ENCODE measurements around the gene ZNF418.
A peak's percentile ranks its signal among the peaks of the same experiment; 100 is the strongest.
"Not testable (repeated sequence)": the region's sequence is repeated elsewhere in the genome, so short reads cannot be mapped to it uniquely, and the experiment has no call there.

Gene ZNF418

DNA sequence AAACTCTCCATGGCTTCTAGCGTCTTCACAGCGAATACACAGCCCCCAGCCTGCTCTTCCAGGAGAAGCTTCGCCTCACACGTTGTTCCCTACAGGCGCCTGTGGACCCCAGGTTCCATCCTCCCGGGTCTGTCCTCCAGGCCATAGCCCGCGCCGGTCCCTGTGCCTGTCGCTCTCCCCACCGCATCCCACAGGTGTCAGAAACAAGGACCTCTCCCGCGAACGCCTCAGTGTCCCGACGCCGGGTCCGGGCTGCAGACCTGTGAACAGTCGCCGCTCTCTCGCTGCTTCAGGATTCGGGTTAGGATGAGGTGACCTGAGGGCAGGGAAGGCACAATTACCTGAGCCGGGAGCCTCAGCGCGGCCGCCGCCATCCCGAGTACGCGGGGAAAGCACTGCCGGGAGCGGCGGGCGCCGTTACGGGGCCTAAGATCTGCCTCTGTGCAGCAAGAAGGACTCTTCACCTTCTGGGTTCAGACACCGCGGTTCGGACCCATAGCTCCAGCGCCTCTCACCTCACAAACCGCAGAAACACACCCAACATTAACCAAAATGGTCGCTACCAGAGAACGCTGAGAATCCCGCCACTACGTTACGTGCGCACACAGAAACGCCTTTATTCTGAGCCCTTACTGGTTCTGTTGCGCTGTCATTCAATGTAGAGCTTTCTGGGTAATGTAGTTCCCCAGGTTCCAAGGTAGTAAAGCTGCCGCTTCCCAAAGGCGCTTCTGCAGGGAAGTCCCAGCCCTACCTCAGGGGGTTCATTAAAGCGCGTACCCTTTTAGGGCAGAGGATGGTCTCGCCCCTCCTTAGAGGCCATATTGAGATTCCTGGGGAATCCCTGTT is at the start of gene ZNF418:
Gene ZNF418, minus strand, starts transcription at position 583 of the 846 bp plus-strand sequence. CDS start 1,580 bp downstream, outside the sequence.
- peak; percentile 8 for DNase-seq (ENCODE audit: low read depth)

DNA sequence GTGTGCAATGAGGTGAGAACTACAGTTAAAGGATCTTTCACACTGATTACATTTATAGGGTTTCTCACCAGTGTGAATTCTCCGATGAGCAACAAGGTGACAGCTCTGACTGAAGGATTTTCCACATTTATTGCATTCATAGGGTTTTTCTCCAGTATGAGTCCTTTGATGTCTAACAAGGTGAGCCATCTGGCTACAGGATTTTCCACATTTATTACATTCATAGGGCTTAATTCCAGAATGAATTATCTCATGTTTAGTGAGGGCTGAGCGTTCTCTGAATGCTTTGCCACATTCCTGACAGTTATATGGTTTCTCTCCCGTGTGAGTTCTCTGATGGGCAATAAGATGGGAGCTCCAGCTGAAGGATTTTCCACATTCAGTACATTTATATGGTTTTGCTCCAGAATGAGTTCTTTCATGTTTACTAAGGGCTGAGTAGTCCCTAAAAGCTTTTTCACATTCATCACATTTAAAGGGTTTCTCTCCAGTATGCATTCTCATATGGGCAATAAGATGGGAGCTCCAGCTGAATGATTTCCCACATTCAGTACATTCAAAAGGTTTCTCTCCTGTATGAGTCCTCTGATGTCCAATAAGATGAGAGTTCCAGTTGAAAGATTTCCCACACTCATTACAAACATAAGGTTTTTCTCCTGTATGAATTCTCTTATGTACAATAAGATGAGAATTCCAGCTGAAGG is 43.5 kb upstream of the ZNF418 start:
- no peak for DNase-seq (ENCODE audit: low read depth)

DNA sequence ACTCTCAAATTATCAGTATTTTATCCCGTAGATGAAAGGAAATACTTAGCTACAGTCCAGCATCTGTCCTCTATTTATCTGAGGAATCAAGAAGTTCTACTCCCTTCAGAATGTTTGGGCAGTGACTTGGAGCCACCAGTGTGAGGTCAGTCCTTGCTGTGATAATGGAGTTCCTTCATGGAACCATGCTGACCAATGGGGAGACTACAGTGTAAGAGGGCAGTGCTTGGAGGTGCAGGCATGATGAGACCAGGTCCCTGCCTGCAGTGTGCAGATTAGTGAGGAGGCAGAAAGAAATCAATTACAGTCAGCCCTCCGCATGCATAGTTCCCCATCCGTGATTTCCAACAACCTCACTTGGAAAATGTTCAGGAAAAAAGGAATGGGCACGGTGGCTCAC is 39.2 kb upstream of the ZNF418 start, which contains the start of gene C19orf18:
Gene C19orf18, minus strand, starts transcription at position 101 of the 400 bp plus-strand sequence. CDS start 102 bp downstream, outside the sequence.
- DNase-seq (ENCODE audit: low read depth), result no peak

DNA sequence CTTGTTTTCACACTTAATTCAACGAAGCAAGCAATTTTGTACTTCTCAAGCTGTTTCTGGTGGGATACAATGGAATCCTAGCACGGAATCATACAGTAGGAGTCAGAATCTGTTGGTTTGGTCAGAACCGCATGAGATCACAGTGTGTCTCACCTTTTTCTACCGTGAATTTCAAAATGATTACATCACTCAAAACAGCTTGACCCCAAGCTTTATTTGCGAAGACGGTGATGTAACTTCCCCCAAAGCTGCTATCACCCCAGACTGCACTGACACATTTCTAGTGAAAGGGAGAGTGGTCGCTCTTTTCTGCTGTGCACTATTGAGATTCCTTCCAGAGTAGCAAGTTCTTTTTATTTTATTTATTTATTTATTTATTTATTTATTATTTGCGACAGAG is 29.6 kb upstream of the ZNF418 start:
- no peak for DNase-seq (ENCODE audit: low read depth)

DNA sequence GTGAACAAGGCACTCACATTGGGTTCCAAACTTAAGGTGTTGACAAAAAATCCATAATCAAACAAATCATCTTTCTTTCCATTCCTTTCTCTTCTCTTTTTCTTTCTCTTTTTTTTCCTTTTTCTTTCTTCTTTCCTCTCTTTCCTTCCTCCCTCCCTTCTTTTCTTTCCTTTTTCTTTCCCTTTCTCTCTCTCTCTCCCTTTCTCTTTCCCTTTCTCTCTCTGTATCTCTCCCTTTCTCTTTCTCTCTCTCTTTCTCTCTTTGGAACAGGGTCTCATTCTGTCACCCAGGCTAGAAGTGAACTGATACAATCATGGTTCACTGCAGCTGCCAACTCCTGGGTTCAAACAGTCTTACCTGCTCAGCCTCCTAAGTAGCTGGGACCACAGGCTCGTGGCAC is 26.6 kb upstream of the ZNF418 start:
- no peak for DNase-seq (ENCODE audit: low read depth)

DNA sequence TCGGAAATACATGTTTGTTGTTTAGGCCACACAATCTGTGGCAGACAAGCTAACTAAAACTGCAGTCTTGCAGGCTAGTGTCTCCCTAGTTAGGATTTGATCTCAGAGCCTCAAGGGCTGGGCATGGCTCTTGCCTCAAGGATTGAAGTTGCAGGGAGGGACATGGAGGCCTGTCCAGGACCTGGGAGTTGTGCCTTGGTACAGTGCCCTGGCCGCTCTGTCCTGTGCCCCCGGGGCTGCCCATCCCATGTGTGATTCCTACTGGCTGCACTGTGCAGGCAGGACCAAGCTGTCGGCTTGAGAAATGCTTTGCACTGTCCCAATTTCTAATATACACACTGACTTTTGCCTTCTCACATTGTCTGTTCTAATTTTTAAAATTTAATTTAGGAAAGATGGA is 19.8 kb upstream of the ZNF418 start:
- DNase-seq (ENCODE audit: low read depth), result no peak

DNA sequence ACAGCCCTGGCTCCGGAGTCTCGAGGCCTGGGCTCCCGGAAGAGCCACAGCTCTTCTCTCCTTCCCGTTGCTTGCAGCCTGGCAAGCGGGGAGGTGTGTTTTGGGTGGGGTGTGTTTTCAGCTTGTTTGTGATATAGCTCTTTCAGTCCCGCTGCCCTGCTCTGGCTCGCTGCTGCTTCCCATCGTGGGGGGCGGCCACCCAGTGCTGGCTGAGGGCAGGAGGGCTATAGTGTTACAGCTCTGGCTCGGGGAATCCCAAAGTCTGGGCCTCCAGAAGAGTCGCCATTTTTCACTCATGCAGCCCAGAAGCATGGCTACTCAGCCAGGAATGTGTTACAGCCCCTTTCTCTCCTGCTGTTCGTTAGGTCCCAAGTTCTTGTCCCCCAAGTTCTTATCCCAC is 14.5 kb upstream of the ZNF418 start:
- DNase-seq (ENCODE audit: low read depth), result no peak

DNA sequence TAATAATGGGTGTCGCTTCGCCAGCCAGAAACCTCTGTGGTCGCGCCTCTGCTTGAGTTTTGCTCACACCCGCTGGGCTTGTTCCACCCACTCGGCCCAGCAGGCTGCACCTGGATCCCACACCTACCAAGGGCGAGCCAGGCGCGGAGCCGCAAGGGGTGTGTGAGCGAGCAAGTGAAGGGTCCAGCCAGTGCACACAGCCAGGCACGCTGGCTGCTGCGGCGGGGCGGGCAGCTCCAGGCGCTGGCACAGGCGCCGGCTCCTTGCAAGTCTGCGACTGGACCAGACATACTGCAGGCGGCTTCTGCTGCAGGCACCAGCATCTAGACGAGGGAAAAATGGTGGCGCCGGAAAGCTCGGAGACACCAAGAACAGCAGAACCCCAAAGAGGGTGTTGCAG is 14.1 kb upstream of the ZNF418 start:
- no peak for DNase-seq (ENCODE audit: low read depth)

DNA sequence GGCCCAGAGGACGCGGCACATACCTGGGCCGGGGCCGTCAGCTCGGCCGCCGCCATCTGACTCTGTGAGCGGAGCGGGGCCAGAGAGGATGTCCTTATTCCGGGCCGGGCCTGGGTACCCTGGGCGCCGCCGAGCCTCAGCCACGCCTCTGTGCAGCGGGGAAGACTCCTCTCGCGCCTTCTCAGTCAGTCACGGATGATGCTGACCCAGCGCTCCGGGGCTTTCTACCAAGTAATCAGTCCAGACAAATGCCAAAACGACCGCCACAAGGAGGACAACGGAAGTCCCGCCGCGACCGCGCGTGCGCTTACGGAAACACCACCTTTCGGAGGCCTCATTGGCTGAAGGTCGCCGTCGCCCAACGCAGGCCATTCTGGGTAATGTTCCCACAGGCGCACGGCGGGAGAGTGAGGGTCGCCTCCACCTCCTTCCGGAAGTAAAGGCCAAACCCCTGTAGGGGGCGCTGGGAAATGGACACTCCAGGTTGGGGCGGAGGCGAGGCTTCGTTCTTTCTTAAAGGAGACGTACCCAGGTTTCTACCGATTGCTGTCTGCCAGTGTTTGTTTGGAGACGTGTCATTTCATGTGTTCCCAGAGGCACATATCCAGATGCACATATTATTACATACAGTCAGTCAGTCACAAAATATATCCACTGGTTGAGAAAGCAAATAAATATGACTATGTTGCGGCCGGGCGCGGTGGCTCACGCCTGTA is 12.4 kb upstream of the ZNF418 start, which contains the start of gene ZNF256:
Gene ZNF256, minus strand, starts transcription at position 288 of the 716 bp plus-strand sequence. Its CDS starts 232 bp downstream, at position 56.
- DNase-seq (ENCODE audit: low read depth), result peak; percentile 78

DNA sequence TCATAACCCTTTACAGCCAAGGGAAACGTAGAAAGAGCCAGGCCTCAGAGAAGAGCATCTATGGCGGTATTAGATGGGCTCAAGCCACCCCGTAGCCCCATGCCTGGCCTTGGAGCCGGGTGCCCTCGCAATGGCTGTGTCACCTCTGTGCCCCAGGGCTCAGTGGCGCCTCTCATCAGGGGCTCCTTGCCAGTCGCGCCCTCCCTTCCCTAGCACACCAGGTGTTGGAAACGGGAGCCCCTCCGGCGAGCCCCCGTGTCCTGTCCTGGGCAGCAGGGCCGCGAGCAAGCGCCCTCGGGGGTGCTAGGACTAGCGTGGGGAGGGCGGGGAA is 11.9 kb upstream of the ZNF418 start:
- DNase-seq (ENCODE audit: low read depth), result peak; percentile 1

DNA sequence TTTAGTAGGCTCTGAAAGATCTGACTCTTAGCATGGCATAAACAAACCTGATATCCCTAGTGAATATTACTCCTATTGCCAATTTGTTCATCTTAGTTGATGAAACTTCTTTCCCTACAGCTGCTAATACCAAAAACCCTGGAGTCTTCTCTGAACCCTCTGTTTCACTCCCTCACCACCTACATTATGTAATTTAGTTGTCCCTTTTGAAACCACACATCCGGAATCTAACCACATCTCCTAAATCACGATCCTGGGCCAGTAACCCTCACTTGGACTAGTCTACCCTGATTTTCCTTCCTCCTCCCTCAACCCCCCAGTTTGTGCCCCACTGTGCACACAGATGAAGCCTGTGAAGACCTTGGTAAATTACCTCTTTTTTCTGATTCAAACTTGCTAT is 11.1 kb upstream of the ZNF418 start:
- DNase-seq (ENCODE audit: low read depth), result no peak

DNA sequence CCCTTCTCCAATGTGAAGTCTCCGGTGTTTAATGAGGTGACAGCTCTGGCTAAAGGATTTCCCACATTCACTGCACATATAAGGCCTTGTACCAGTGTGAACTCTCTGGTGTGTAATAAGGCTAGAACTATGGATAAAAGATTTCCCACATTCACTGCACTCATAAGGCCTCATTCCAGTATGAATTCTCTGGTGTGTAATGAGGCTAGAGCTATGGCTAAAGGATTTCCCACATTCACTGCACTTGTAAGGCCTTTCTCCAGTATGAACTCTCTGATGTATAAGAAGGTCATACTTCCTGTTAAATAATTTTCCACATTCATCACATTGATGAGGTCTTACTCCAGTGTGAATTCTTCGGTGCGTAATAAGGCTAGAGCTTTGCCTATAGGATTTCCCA is 6.4 kb upstream of the ZNF418 start:
- DNase-seq (ENCODE audit: low read depth), result no peak

DNA sequence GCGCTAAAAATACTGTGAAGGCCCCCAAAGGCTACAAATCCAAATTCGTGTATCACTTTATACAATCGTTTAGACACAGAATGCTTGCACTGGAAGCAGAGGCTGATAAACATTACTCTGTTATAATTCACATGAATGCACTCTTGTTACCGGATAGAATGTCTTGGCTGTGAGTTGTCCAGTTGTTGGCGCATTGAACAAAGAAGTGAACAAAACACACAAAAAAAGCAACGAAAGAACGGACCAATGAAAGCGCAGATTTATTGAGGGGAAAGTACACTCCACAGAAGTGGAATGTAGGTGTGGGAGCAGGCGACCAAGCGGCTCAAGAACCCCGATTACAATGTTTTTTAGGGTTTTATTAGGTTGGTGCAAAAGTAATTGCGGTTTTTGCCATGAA is 529 bp upstream of the ZNF418 start:
- no peak for DNase-seq (ENCODE audit: low read depth)

DNA sequence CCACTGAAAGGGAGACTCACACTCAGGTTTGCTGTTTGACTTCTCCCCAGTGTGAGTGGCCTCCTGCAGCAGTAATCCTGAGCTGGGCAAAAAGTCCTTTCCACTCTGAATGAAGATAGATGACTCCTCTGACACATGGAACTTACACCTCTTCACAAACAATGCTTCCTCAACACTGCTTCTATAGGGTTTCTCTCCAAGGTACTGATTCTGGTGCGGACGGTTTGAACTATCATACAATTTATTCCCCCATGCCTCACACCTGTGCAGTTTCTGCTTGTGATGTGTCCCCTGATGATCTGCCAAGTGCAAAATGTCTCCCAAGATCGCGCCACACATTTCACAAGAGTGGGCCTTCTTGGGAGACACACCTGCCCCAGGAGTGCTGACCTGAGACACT is 7.6 kb downstream of the ZNF418 start:
- no peak for DNase-seq (ENCODE audit: low read depth)

DNA sequence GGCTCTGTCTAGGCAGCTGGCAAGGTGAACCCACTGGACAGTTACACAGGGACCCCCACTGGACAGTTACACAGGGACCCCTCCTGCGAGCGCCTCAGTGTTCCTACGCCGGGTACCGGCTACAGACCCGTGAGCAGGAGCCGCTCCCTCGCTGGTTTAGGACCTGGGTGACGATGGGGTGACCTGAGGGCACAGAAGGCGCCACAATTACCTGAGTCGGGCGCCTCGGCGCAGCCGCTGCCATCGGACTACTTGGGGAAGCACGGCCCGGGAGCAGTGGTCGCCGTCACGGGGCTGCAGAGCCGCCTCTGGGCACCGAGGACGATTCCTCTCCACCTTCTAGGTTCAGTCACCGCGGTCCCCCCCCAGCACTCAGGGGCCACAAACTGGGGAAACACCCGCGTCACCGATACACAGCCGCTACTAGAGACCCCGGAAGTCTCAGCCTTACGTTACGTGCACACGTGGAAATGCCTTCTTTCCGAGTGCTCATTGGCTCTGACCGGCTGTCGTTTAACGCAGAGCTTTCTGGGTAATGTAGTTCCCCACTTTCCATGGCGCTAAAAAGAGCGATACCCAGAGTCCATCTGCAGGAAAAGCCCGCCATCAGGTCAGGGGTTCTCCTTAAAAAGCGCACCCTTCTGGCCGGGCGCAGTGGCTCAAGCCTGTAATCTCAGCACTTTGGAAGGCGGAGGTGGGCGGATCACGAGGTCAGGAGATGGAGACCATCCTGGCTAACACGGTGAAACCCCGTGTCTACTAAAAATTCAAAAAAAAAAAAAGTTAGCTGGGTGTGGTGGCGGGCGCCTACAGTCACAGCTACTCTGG is 18.8 kb downstream of the ZNF418 start, which contains the start of gene ZNF417:
Gene ZNF417, minus strand, starts transcription at position 425 of the 828 bp plus-strand sequence. Its CDS starts 181 bp downstream, at position 244.
- peak; percentile 71 for DNase-seq (ENCODE audit: low read depth)

DNA sequence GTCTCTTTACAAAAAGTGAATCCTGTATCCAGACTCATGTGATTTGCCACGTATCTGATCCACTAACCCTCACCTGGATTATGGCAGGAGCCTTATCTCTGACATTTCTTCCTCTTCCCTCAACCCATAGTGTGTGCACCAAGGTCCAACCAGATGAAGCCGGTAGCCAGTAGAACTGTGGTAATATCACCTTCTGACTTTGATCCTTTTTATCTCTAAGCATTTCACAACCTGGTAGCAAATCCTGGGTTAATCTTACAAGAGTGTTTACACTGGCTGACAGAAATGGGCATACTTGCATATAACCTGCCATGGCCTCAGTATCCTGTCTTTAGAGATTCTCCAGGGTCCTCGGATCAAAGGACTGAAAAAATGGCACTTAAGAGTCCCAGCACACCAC is 20.7 kb downstream of the ZNF418 start:
- no peak for DNase-seq (ENCODE audit: low read depth)

DNA sequence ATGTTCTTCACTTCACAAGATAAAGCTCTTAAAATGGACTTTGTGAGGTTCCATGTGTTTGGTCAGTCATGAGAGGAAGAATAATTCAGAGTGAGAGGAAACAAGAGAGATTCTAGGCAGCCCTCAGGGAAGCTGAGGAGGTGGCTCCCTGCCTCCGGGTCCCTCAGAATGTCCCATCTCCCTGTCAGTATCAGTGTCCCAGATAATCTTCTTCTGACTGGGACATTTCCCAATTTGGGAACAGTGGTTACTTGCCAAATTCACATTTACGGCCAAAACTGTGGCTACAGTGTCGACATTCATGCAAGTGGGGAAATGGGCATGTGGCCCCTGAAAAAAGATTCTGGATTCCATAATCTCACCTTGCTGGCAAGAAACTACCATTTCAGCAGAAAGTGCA is 27.8 kb downstream of the ZNF418 start:
- DNase-seq (ENCODE audit: low read depth), result no peak

DNA sequence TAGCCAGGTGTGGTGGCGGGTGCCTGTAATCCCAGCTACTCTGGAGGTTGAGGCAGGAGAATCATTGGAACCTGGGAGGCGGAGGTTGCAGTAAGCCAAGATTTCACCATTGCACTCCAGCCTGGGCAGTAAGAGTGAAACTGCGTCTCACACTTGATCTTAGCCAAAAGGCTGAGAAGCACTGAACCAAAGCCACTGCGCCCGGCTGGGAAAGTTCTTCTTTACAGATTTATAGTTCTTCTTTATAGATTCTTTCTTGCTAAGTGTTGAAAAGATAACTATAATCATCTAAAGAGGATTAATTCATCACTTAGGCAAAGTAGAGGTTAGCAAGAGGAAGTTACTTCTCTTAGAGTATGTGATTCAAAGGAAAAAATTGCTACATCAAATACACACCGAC is 29.9 kb downstream of the ZNF418 start:
- no peak for DNase-seq (ENCODE audit: low read depth)

DNA sequence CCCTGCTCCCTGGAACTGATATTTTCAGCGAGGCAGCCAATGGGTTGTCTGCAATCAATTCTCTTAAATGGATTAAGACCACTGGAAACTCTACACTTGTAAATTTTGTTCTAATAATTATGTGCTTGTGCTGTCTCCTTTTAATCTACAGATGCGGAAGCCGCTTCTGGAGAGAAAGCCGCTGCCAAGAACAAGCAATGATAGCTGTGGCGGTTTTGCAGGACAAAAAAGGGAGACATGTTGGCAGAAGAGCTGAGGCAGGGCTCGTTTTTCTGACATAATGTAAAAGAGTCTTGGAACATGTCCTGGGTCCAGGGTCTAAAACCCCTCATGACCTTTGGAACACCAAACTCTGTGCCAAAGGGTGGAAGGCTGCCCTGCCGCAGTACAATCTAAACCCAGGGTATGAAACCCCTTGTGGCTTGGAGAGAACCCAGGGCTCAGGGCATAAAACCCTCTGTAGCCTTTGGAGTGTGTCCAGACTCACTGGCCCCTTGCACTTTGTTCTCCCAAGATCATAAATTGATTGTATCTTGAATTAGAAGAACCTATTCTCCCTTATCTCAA is 31.5 kb downstream of the ZNF418 start:
- DNase-seq (ENCODE audit: low read depth), result no peak

DNA sequence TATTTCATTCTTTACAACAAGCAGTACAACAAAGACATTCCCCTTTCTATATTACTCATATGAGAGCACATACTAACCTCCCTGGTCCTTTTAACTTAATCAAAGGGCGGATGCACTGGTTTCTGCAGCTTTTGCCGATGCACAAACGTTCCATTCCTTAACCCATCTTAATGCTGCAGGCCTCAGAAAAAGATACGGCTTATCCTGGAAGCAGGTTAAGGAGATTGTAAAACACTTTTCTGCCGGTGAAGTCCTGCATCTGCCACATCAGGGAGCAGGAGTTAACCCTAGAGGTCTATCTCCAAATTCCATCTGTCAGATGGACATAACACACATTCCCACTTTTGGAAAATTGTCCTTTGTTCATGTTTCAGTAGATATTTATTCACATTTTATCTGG is 34.9 kb downstream of the ZNF418 start:
- no peak for DNase-seq (ENCODE audit: low read depth)

DNA sequence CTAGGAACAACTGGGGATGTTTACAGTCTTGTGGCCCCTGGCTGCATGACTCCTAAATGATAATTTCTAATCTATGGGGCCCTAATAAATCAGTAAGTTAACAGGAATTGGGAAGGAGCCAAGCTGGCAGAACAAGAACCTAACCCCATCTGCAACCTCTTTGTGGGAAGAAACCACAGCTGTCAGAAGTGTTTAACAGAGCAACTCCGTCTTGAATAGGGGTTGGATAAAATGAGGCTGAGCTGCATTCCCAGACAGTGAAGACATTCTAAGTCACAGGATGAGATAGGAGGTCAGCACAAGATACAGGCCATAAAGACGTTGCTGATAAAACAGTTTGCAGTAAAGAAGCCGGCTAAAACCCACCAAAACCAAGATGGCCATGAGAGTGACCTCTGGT is 44.5 kb downstream of the ZNF418 start:
- not testable (repeated sequence) for DNase-seq (ENCODE audit: low read depth)
